ENCODE data around the gene NCOA3. TPM values are rescaled to one million over a fixed set of nuclear protein-coding genes. Genes with fewer than 3 reads are reported as not detected.

The NCOA3 gene
- polyA plus RNA-seq, 1 donor, result 16.4 TPM

GRCh38 chr20:47521059-47521808 is 19.5 kb downstream of the NCOA3 start:
- peaks cover 11% of the 10 kb centered on the region for H3K36me3 ChIP-seq (ENCODE audit: control insufficient read depth, insufficient read depth, low read length)
- no peak overlapping the region for H3K27ac ChIP-seq (ENCODE audit: low read length)
- no peaks in the 10 kb centered on the region for H3K4me1 ChIP-seq (ENCODE audit: control insufficient read depth, insufficient read depth, low read length)
- DNase-seq, result no peak
- H3K9me3 ChIP-seq (ENCODE audit: control insufficient read depth, low read depth, low read length), result peaks cover 18% of the 10 kb centered on the region
- 83% methylated on average over 1 of the region's 19 CpGs for WGBS (ENCODE audit: insufficient coverage, low lambda C conversion rate)
- H3K27me3 ChIP-seq (ENCODE audit: control insufficient read depth, insufficient read depth, low read length), result no peaks in the 10 kb centered on the region
- no peak overlapping the region for H3K4me3 ChIP-seq (ENCODE audit: low read length)

GRCh38 chr20:47524015-47524784 is 22.5 kb downstream of the NCOA3 start:
- Histone ChIP-seq H3K27ac (ENCODE audit: low read length) (no peak overlapping the region), H3K9me3 (ENCODE audit: control insufficient read depth, low read depth, low read length) (peaks cover 23% of the 10 kb centered on the region), H3K4me1 (ENCODE audit: control insufficient read depth, insufficient read depth, low read length) (no peaks in the 10 kb centered on the region), H3K27me3 (ENCODE audit: control insufficient read depth, insufficient read depth, low read length) (no peaks in the 10 kb centered on the region), H3K36me3 (ENCODE audit: control insufficient read depth, insufficient read depth, low read length) (peaks cover 11% of the 10 kb centered on the region), H3K4me3 (ENCODE audit: low read length) (no peak overlapping the region)
- WGBS (ENCODE audit: insufficient coverage, low lambda C conversion rate), result 100% methylated on average over 2 of the region's 8 CpGs
- DNase-seq, result no peak

- Histone ChIP-seq H3K36me3 (ENCODE audit: control insufficient read depth, insufficient read depth, low read length) (no peaks in the 10 kb centered on the region), H3K27me3 (ENCODE audit: control insufficient read depth, insufficient read depth, low read length) (no peaks in the 10 kb centered on the region), H3K4me1 (ENCODE audit: control insufficient read depth, insufficient read depth, low read length) (no peaks in the 10 kb centered on the region), H3K9me3 (ENCODE audit: control insufficient read depth, low read depth, low read length) (peaks cover 11% of the 10 kb centered on the region), H3K4me3 (ENCODE audit: low read length) (no peak overlapping the region), H3K27ac (ENCODE audit: low read length) (no peak overlapping the region)
- 95% methylated on average over 3 of the region's 5 CpGs for WGBS (ENCODE audit: insufficient coverage, low lambda C conversion rate)
- no peak for DNase-seq
These were observed 25.5 kb downstream of the NCOA3 start for GRCh38 chr20:47527004-47527800.

GRCh38 chr20:47529840-47530239 is 28.2 kb downstream of the NCOA3 start:
- Histone ChIP-seq H3K9me3 (ENCODE audit: control insufficient read depth, low read depth, low read length) (peaks cover 8% of the 10 kb centered on the region), H3K27ac (ENCODE audit: low read length) (no peak overlapping the region), H3K4me3 (ENCODE audit: low read length) (no peak overlapping the region), H3K4me1 (ENCODE audit: control insufficient read depth, insufficient read depth, low read length) (no peaks in the 10 kb centered on the region), H3K27me3 (ENCODE audit: control insufficient read depth, insufficient read depth, low read length) (no peaks in the 10 kb centered on the region), H3K36me3 (ENCODE audit: control insufficient read depth, insufficient read depth, low read length) (no peaks in the 10 kb centered on the region)
- no peak for DNase-seq
- no CpG with 5 or more reads among the region's 2 CpGs for WGBS (ENCODE audit: insufficient coverage, low lambda C conversion rate)

- Histone ChIP-seq H3K9me3 (ENCODE audit: control insufficient read depth, low read depth, low read length) (peaks cover 3% of the 10 kb centered on the region), H3K4me1 (ENCODE audit: control insufficient read depth, insufficient read depth, low read length) (no peaks in the 10 kb centered on the region), H3K27me3 (ENCODE audit: control insufficient read depth, insufficient read depth, low read length) (no peaks in the 10 kb centered on the region), H3K27ac (ENCODE audit: low read length) (no peak overlapping the region), H3K36me3 (ENCODE audit: control insufficient read depth, insufficient read depth, low read length) (no peaks in the 10 kb centered on the region), H3K4me3 (ENCODE audit: low read length) (no peak overlapping the region)
- WGBS (ENCODE audit: insufficient coverage, low lambda C conversion rate), result 90% methylated on average over 1 of the region's 1 CpG
- no peak for DNase-seq
These were observed 29.8 kb downstream of the NCOA3 start for GRCh38 chr20:47531458-47531857.

- H3K36me3 ChIP-seq (ENCODE audit: control insufficient read depth, insufficient read depth, low read length), result no peaks in the 10 kb centered on the region
- DNase-seq, result no peak
- H3K4me3 ChIP-seq (ENCODE audit: low read length), result no peak overlapping the region
- H3K27me3 ChIP-seq (ENCODE audit: control insufficient read depth, insufficient read depth, low read length), result no peaks in the 10 kb centered on the region
- no peak overlapping the region for H3K27ac ChIP-seq (ENCODE audit: low read length)
- no peaks in the 10 kb centered on the region for H3K4me1 ChIP-seq (ENCODE audit: control insufficient read depth, insufficient read depth, low read length)
- H3K9me3 ChIP-seq (ENCODE audit: control insufficient read depth, low read depth, low read length), result no peaks in the 10 kb centered on the region
- no CpG with 5 or more reads among the region's 3 CpGs for WGBS (ENCODE audit: insufficient coverage, low lambda C conversion rate)
These were observed 30.3 kb downstream of the NCOA3 start for GRCh38 chr20:47532002-47532401.

- Histone ChIP-seq H3K27me3 (ENCODE audit: control insufficient read depth, insufficient read depth, low read length) (no peaks in the 10 kb centered on the region), H3K9me3 (ENCODE audit: control insufficient read depth, low read depth, low read length) (no peaks in the 10 kb centered on the region), H3K4me1 (ENCODE audit: control insufficient read depth, insufficient read depth, low read length) (no peaks in the 10 kb centered on the region), H3K36me3 (ENCODE audit: control insufficient read depth, insufficient read depth, low read length) (no peaks in the 10 kb centered on the region), H3K4me3 (ENCODE audit: low read length) (no peak overlapping the region), H3K27ac (ENCODE audit: low read length) (no peak overlapping the region)
- DNase-seq, result no peak
- no CpG with 5 or more reads among the region's 3 CpGs for WGBS (ENCODE audit: insufficient coverage, low lambda C conversion rate)
These were observed 31.9 kb downstream of the NCOA3 start for GRCh38 chr20:47533518-47534062.

- Histone ChIP-seq H3K9me3 (ENCODE audit: control insufficient read depth, low read depth, low read length) (no peaks in the 10 kb centered on the region), H3K36me3 (ENCODE audit: control insufficient read depth, insufficient read depth, low read length) (no peaks in the 10 kb centered on the region), H3K27me3 (ENCODE audit: control insufficient read depth, insufficient read depth, low read length) (no peaks in the 10 kb centered on the region), H3K4me3 (ENCODE audit: low read length) (no peak overlapping the region), H3K27ac (ENCODE audit: low read length) (no peak overlapping the region), H3K4me1 (ENCODE audit: control insufficient read depth, insufficient read depth, low read length) (no peaks in the 10 kb centered on the region)
- DNase-seq, result no peak
- WGBS (ENCODE audit: insufficient coverage, low lambda C conversion rate), result no CpG with 5 or more reads among the region's 5 CpGs
These were observed 32.7 kb downstream of the NCOA3 start for GRCh38 chr20:47534405-47534804.

- no peaks in the 10 kb centered on the region for H3K27me3 ChIP-seq (ENCODE audit: control insufficient read depth, insufficient read depth, low read length)
- H3K9me3 ChIP-seq (ENCODE audit: control insufficient read depth, low read depth, low read length), result no peaks in the 10 kb centered on the region
- no peak overlapping the region for H3K27ac ChIP-seq (ENCODE audit: low read length)
- no peaks in the 10 kb centered on the region for H3K36me3 ChIP-seq (ENCODE audit: control insufficient read depth, insufficient read depth, low read length)
- no peak overlapping the region for H3K4me3 ChIP-seq (ENCODE audit: low read length)
- no CpG with 5 or more reads among the region's 8 CpGs for WGBS (ENCODE audit: insufficient coverage, low lambda C conversion rate)
- DNase-seq, result no peak
- no peaks in the 10 kb centered on the region for H3K4me1 ChIP-seq (ENCODE audit: control insufficient read depth, insufficient read depth, low read length)
These were observed 33.4 kb downstream of the NCOA3 start for GRCh38 chr20:47535088-47535487.

GRCh38 chr20:47535994-47536393 is 34.3 kb downstream of the NCOA3 start:
- no peaks in the 10 kb centered on the region for H3K36me3 ChIP-seq (ENCODE audit: control insufficient read depth, insufficient read depth, low read length)
- H3K4me1 ChIP-seq (ENCODE audit: control insufficient read depth, insufficient read depth, low read length), result no peaks in the 10 kb centered on the region
- H3K9me3 ChIP-seq (ENCODE audit: control insufficient read depth, low read depth, low read length), result no peaks in the 10 kb centered on the region
- DNase-seq, result no peak
- H3K27me3 ChIP-seq (ENCODE audit: control insufficient read depth, insufficient read depth, low read length), result no peaks in the 10 kb centered on the region
- H3K27ac ChIP-seq (ENCODE audit: low read length), result no peak overlapping the region
- no CpG with 5 or more reads among the region's 6 CpGs for WGBS (ENCODE audit: insufficient coverage, low lambda C conversion rate)
- H3K4me3 ChIP-seq (ENCODE audit: low read length), result no peak overlapping the region

Measured in large intestine (tissue), 3 donors.